G401 (cell line): Measurements from ENCODE around the gene TAF1. TPM values are rescaled to one million over a fixed set of nuclear protein-coding genes. Genes with fewer than 3 reads are reported as not detected.
"Not testable (repeated sequence)": the region's sequence is repeated elsewhere in the genome, so short reads cannot be mapped to it uniquely, and the experiment has no call there.

ENCODE experiments used
- DNase-seq: peaks from one replicate; pipeline ENCODE4 v3.0.0-alpha.2; 2015; ENCODE audit warnings: low spot score
- in situ Hi-C: cut with HindIII; loops from 2 replicates; pipeline ENCODE4 v1.10.0; 2016; ENCODE audit warnings: low sequenced_read_pairs, mixed read lengths
- total RNA-seq: library from RNA; depleted of rRNA; stranded (reverse); fragments of >200 nt; shearing (Covaris generic); gene quantifications from 2 replicates; pipeline ENCODE4 v1.2.3, GENCODE V29; 2014; rRNA removed

The TAF1 gene
- total RNA-seq: 22.5 and 29.1 TPM in 2 replicates

GRCh38 chrX:71365875-71366673, at the start of gene TAF1:
Gene TAF1, plus strand, starts transcription at chrX:71366357. Its CDS starts 18 bp downstream, at chrX:71366375.
- peak; percentile 96 for DNase-seq
- in situ Hi-C loops: no loop called here

GRCh38 chrX:71316959-71317358, 49.2 kb upstream of the TAF1 start:
- in situ Hi-C loops, DNase-seq: not testable (repeated sequence)

GRCh38 chrX:71320126-71320525, 46.0 kb upstream of the TAF1 start:
- DNase-seq: no peak
- in situ Hi-C loops: no loop called here

GRCh38 chrX:71321731-71322130, 44.4 kb upstream of the TAF1 start:
- in situ Hi-C loops: no loop called here
- DNase-seq: no peak

GRCh38 chrX:71324452-71324851, 41.7 kb upstream of the TAF1 start:
- in situ Hi-C loops, DNase-seq: not testable (repeated sequence)

GRCh38 chrX:71326394-71326793, 39.8 kb upstream of the TAF1 start:
- no peak for DNase-seq
- in situ Hi-C loops: no loop called here

- in situ Hi-C loops, DNase-seq: not testable (repeated sequence)
Observed at GRCh38 chrX:71349151-71349665, 16.9 kb upstream of the TAF1 start.

- DNase-seq, in situ Hi-C loops: not testable (repeated sequence)
Observed at GRCh38 chrX:71349867-71350266, 16.3 kb upstream of the TAF1 start.

GRCh38 chrX:71352439-71352838, 13.7 kb upstream of the TAF1 start:
- DNase-seq, in situ Hi-C loops: not testable (repeated sequence)

GRCh38 chrX:71364221-71364620, 1.9 kb upstream of the TAF1 start:
- DNase-seq: no peak
- in situ Hi-C loops: no loop called here

- in situ Hi-C loops: no loop called here
- DNase-seq: no peak
Observed at GRCh38 chrX:71365356-71365874, 742 bp upstream of the TAF1 start.

- in situ Hi-C loops: no loop called here
- DNase-seq: peak; percentile 20
Observed at GRCh38 chrX:71366674-71367256, 608 bp downstream of the TAF1 start.

- in situ Hi-C loops: no loop called here
- DNase-seq: no peak
Observed at GRCh38 chrX:71367396-71367795, 1.2 kb downstream of the TAF1 start.

GRCh38 chrX:71372388-71372787, 6.2 kb downstream of the TAF1 start:
- DNase-seq: no peak
- in situ Hi-C loops: no loop called here

- in situ Hi-C loops: no loop called here
- DNase-seq: no peak
Observed at GRCh38 chrX:71378732-71379131, 12.6 kb downstream of the TAF1 start.

GRCh38 chrX:71391725-71392124, 25.6 kb downstream of the TAF1 start:
- DNase-seq, in situ Hi-C loops: not testable (repeated sequence)

- in situ Hi-C loops: no loop called here
- no peak for DNase-seq
Observed at GRCh38 chrX:71393919-71394318, 27.8 kb downstream of the TAF1 start.

GRCh38 chrX:71396576-71396975, 30.4 kb downstream of the TAF1 start:
- in situ Hi-C loops: no loop called here
- no peak for DNase-seq

- DNase-seq: no peak
- in situ Hi-C loops: no loop called here
Observed at GRCh38 chrX:71400710-71401109, 34.6 kb downstream of the TAF1 start.

- DNase-seq, in situ Hi-C loops: not testable (repeated sequence)
Observed at GRCh38 chrX:71416260-71416659, 50.1 kb downstream of the TAF1 start.
